HG03460 (cell line): ENCODE results near the gene KIF3A.
A peak's percentile ranks its signal among the peaks of the same experiment; 100 is the strongest.

ENCODE experiments used
- ATAC-seq: cut with Tn5 transposase; IDR thresholded peaks from one replicate; pipeline ENCODE4 v1.9.1; 2021; ENCODE audit not compliant: unreplicated experiment

Gene KIF3A

GRCh38 chr5:132754947-132755346 lies 17.6 kb upstream of the KIF3A start:
- ATAC-seq: no peak

GRCh38 chr5:132754111-132754510 lies 16.8 kb upstream of the KIF3A start:
- no peak for ATAC-seq

GRCh38 chr5:132753135-132753987 lies 16.0 kb upstream of the KIF3A start:
- ATAC-seq: no peak

GRCh38 chr5:132752581-132753125 lies 15.3 kb upstream of the KIF3A start:
- ATAC-seq: no peak

GRCh38 chr5:132751971-132752580 lies 14.7 kb upstream of the KIF3A start:
- no peak for ATAC-seq

- ATAC-seq: peak; percentile 39
These were observed 14.1 kb upstream of the KIF3A start for GRCh38 chr5:132751444-132751843.

GRCh38 chr5:132750471-132751230 lies 13.3 kb upstream of the KIF3A start:
- ATAC-seq: peak; percentile 50

- no peak for ATAC-seq
These were observed 12.2 kb upstream of the KIF3A start for GRCh38 chr5:132749506-132749905.

GRCh38 chr5:132748522-132749000 lies 11.2 kb upstream of the KIF3A start:
- no peak for ATAC-seq

GRCh38 chr5:132747616-132748440 lies 10.5 kb upstream of the KIF3A start:
- peak; percentile 13 for ATAC-seq

- ATAC-seq: peak; percentile 36
These were observed 9.7 kb upstream of the KIF3A start, which contains the start of gene CCNI2 for GRCh38 chr5:132746954-132747615. CCNI2 (plus strand) TSS chr5:132747426; CDS start chr5:132747496, 70 bp downstream.

- no peak for ATAC-seq
These were observed 9.2 kb upstream of the KIF3A start for GRCh38 chr5:132746592-132746953.

GRCh38 chr5:132744659-132745058 lies 7.3 kb upstream of the KIF3A start:
- ATAC-seq: no peak

- ATAC-seq: no peak
These were observed 5.3 kb upstream of the KIF3A start for GRCh38 chr5:132742626-132743025.

GRCh38 chr5:132742158-132742557 lies 4.8 kb upstream of the KIF3A start:
- ATAC-seq: no peak

GRCh38 chr5:132739232-132739631 lies 1.9 kb upstream of the KIF3A start:
- ATAC-seq: no peak

- no peak for ATAC-seq
These were observed 786 bp upstream of the KIF3A start for GRCh38 chr5:132737982-132738681.

- no peak for ATAC-seq
These were observed 2.7 kb downstream of the KIF3A start for GRCh38 chr5:132734687-132735086.

- no peak for ATAC-seq
These were observed 3.7 kb downstream of the KIF3A start for GRCh38 chr5:132733499-132734148.
